CD4-positive, alpha-beta T cell treated with Interleukin-17A for 4 hours (primary cell): Measurements from ENCODE around the gene ZNF335.

Experiments used
- DNase-seq: peaks from one replicate; pipeline ENCODE4 v3.0.0-alpha.2; 2020; ENCODE audit warnings: mixed read lengths

The ZNF335 gene, protein sequence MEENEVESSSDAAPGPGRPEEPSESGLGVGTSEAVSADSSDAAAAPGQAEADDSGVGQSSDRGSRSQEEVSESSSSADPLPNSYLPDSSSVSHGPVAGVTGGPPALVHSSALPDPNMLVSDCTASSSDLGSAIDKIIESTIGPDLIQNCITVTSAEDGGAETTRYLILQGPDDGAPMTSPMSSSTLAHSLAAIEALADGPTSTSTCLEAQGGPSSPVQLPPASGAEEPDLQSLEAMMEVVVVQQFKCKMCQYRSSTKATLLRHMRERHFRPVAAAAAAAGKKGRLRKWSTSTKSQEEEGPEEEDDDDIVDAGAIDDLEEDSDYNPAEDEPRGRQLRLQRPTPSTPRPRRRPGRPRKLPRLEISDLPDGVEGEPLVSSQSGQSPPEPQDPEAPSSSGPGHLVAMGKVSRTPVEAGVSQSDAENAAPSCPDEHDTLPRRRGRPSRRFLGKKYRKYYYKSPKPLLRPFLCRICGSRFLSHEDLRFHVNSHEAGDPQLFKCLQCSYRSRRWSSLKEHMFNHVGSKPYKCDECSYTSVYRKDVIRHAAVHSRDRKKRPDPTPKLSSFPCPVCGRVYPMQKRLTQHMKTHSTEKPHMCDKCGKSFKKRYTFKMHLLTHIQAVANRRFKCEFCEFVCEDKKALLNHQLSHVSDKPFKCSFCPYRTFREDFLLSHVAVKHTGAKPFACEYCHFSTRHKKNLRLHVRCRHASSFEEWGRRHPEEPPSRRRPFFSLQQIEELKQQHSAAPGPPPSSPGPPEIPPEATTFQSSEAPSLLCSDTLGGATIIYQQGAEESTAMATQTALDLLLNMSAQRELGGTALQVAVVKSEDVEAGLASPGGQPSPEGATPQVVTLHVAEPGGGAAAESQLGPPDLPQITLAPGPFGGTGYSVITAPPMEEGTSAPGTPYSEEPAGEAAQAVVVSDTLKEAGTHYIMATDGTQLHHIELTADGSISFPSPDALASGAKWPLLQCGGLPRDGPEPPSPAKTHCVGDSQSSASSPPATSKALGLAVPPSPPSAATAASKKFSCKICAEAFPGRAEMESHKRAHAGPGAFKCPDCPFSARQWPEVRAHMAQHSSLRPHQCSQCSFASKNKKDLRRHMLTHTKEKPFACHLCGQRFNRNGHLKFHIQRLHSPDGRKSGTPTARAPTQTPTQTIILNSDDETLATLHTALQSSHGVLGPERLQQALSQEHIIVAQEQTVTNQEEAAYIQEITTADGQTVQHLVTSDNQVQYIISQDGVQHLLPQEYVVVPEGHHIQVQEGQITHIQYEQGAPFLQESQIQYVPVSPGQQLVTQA (N-terminal part only)

DNA sequence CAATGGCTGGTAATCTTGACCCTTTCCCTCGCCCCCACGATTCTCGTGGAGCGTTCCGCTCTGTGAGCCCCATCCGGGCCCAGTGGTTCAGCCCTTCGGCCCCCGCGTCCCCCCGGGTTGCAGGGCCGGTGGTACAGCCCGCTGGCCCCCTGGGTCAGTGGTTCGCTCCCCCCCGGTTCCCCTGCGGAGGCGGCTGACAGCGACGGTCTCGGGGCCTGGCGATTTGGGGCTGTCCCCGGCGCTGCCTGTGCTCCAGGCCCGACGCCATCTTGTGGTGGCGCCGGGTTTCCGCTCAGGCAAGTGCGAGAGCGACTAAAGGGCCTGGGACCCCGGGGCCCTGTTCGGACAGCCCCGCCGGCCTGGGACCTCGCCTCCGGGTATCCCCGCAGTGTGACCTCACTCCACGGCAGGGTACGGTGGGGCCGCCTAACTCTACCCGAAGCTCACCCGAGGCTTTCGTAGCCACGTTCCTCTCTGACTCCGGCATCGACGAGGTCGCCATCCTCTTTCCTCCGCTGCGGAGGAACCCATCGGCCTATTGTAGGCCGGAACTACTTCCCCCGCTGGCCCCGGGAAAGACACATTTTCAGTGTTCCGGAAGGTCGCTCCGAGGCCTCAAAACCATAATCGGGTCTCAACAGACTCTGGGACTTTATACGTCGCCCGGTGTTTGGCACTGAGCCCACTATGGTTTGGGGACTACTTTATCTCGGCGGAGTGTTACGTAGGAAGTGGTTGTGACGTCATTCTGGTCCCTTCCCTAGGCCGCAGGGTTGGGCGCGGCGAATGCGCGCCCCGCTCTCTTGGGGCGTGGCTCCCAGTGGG, at the start of gene ZNF335:
ZNF335 (minus strand) TSS at position 529 of the 825 bp plus-strand sequence. CDS start 793 bp downstream, outside the sequence.
- peak; percentile 95 for DNase-seq

DNA sequence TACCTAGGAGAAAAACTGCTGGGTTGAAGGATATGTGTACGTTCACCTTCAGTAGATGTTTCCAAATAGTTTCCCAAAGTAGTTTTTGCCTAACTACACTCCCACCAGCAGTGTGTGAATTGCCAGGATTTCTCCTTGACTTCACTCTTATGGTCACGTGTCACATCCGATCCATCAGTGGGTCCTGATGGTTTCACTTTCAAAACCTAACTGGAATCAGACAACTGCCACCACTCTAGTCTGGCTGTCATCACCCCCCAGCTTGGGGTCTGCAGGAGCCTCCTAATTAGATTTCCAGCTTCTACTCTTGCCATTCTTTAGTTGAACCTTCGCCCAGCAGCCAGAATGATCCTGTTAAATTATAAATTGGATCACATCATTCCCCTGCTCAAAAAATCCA, 48.6 kb upstream of the ZNF335 start:
- no peak for DNase-seq

DNA sequence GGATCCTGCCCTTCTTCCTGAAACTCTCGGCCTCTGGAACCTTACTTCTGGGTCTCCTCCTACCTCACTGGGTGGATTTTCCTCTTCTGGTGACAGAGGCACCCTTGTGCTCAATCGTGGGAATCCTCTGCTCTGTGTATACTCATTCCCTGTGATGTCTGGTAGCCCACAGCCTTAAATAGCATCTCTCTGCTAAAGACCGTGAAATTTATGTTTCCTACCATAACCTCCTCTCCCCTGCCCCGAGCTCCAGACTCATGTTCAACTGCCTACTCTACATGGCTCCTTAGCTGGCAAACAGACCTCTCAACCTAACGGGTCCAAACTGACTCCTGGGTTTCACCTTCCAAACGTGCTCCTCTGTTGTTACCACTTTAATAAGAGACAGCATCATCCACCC, 46.6 kb upstream of the ZNF335 start:
- no peak for DNase-seq

DNA sequence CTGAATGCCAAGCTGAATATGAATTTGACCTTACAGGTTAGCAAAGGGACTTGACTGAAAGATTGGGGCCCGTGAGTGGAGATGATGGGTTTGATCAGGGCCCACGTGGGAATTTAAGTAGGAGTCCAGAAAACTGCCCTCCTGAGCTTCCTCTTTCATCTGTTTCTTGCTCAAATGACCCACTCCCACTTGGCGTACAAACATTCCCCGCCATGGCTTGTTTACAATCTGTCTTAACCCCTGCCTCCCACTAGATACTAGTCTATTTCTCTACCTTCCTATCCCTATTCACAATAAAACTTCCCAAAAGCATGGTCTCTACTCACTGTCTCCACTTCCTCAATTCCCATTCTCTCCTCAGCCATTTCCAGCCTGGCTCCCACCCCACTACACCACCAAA, 46.1 kb upstream of the ZNF335 start:
- DNase-seq, result no peak

DNA sequence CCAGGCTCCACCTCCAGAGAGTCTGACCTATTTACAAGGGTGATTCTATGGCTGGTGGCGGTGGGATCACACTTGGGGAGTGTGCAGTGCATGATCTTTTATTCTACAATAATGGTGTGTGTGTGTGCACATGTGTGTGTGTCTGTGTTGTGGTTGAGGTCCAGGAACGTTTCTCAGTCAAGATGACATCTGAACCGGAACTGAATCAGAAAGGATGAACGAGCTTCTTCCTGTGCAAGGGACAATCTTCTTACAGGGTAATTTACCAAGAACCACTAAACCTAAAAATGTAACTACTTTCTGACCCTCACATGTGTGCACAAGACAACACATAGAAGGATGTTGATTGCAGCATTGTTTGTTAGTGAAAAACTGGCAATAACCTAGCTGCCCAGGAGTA, 45.3 kb upstream of the ZNF335 start:
- no peak for DNase-seq

DNA sequence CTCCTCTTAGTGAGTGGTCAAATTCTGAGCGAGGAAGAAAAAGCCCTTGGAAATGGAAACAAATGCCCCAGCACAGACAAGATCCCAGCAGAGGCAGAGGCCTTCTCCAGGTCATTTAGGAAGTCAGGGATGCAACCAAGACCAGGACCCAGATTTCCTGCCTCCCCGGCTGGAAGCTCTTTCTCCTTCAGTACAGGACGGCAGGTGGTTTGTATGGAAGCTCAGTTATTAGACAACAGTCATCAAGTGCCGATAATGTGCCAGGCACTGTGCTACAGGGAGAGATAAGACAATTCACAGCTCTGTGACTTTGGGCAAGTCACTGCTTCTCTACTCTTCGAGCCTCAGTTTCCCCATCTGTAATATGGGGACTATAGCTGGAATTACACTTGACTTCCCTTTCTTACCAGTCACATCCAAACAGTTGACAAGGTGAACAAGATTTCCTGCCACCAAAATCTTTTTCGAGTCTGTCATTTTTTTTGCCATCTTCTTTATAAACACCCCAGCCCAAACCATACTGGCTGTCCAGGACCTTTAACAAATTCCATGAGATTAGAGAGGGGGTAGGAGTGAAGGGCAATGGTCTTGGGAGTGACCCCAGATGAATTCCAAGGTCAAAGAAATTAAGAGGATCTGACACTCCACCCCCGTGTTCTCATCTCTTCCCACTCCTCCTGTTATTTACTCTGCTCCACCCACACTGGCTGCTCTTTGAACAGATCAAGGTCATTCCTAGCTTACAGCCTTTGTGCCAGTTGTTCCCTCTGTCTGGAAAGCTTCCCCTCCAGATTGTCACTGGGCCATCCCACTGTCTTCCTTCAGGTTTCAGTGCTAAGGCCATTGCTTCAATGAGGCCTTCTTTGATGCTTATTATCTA, 42.8 kb upstream of the ZNF335 start:
- DNase-seq, result no peak

DNA sequence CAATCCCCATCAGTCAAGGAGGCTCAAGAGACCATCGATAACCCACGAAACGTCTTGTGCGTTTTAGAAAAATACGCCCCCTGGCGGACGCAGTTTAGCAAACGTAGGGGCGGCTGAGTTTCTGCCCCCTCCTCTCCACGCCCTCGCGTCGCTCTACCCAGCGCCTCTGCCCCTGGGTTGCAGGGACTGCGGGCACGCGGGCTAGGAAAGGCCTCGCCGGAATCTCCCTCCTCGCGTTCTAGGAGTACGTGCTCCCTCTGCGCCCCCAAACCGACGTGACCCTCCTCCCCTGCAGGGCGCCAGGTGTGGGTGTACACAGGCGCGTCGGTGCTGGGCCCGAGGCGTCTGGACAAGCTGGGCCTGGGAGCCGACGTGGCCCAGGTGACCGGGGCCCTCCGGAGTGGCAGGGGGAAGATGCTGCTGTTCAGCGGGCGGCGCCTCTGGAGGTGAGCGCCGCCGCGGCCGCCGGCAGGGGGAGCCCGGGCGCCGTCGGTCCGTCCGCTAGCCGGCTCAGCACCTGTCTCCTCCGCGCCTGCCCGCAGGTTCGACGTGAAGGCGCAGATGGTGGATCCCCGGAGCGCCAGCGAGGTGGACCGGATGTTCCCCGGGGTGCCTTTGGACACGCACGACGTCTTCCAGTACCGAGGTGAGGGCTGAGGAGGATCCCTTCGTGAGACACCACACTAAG, 42.0 kb upstream of the ZNF335 start:
- peak; percentile 78 for DNase-seq

DNA sequence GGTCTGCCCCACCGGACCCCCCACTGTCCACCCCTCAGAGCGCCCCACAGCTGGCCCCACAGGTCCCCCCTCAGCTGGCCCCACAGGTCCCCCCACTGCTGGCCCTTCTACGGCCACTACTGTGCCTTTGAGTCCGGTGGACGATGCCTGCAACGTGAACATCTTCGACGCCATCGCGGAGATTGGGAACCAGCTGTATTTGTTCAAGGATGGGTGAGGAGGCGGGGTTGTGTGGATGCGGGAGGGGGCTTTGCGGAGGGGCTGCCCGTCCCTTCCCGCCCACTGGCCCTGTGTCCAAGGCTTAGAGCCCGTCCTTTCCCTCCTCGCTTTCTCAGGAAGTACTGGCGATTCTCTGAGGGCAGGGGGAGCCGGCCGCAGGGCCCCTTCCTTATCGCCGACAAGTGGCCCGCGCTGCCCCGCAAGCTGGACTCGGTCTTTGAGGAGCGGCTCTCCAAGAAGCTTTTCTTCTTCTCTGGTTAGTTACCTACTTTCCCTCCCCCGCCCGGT, 41.4 kb upstream of the ZNF335 start:
- no peak for DNase-seq

DNA sequence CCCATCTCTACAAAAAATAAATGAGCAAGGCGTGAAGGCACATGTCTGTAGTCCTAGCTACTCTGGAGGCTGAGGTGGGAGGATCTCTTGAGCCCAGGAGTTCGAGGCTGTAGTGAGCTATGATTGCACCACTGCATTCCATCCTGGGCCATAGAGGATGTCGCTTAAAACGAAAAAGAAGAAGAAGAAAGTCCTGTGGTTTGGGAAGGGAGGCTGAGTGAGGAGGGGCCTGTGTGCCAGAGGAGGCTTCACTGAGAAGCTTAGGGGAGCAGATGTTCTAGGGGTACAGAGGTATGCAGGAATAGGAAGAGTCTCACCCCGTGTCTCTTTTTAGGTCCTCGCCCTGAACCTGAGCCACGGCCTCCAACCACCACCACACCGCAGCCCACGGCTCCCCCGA, 40.9 kb upstream of the ZNF335 start:
- DNase-seq, result no peak

DNA sequence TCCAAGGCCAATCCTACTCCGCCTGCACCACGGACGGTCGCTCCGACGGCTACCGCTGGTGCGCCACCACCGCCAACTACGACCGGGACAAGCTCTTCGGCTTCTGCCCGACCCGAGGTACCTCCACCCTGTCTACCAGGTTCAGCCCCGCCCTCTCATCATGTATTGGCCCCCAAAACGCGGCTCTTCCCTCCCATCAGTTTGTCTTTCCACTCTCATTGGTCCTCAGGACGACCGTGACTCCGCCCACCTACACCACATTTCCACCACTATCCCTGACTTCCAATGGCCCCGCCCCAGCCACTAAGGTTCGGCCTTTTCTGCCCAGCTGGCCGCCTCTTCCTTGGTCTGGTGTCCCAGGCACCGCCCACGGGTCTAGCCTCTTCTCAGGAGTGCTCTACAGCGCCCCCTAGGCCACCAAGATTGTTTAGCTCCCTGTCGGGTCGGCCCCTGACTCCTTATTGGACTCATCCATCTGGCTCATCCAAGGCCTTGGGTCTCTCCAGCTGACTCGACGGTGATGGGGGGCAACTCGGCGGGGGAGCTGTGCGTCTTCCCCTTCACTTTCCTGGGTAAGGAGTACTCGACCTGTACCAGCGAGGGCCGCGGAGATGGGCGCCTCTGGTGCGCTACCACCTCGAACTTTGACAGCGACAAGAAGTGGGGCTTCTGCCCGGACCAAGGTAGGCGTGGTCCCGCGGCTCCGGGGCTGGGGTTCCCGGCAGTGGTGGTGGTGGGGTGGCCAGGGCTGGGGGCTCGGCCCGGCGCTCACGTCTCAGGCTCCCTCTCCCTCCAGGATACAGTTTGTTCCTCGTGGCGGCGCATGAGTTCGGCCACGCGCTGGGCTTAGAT, 39.9 kb upstream of the ZNF335 start:
- DNase-seq, result peak; percentile 45

DNA sequence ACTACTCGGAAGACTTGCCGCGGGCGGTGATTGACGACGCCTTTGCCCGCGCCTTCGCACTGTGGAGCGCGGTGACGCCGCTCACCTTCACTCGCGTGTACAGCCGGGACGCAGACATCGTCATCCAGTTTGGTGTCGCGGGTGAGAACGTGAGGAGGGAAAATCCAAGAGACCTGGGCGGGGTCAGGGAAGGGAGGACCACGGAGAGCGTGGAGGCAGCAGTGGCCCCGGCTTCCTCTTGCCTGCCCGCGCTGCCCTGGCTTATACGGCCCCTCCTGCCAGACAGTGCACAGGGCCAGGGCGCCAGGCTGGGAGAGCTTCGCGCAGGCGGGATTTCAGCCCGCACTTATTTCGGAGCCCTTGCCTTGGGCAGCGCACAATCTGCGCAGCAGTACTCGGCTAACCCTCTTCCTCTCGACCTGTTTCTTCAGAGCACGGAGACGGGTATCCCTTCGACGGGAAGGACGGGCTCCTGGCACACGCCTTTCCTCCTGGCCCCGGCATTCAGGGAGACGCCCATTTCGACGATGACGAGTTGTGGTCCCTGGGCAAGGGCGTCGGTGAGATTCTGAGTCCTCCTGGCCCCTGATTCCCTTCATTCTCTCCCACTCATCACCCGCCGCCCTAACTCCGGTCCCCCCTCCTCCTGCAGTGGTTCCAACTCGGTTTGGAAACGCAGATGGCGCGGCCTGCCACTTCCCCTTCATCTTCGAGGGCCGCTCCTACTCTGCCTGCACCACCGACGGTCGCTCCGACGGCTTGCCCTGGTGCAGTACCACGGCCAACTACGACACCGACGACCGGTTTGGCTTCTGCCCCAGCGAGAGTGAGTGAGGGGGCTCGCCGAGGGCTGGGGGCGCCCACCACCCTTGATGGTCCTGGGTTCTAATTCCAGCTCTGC, 38.7 kb upstream of the ZNF335 start:
- peak; percentile 52 for DNase-seq

DNA sequence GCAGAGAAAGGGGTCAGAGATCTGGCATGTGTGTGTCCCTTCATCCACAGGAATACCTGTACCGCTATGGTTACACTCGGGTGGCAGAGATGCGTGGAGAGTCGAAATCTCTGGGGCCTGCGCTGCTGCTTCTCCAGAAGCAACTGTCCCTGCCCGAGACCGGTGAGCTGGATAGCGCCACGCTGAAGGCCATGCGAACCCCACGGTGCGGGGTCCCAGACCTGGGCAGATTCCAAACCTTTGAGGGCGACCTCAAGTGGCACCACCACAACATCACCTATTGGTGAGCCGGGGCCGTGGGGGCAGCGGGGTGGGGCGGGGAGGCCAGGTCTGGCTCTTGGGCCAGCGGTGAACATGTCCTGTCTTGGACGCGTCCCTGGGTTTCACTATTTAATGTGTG, 37.8 kb upstream of the ZNF335 start:
- DNase-seq, result no peak

DNA sequence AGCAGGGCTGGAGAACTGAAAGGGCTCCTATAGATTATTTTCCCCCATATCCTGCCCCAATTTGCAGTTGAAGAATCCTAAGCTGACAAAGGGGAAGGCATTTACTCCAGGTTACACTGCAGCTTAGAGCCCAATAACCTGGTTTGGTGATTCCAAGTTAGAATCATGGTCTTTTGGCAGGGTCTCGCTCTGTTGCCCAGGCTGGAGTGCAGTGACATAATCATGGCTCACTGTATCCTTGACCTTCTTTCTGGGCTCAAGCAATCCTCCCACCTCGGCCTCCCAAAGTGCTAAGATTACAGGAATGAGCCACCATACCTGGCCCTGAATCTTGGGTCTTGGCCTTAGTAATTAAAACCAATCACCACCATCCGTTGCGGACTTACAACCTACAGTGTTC, 35.7 kb upstream of the ZNF335 start:
- no peak for DNase-seq

DNA sequence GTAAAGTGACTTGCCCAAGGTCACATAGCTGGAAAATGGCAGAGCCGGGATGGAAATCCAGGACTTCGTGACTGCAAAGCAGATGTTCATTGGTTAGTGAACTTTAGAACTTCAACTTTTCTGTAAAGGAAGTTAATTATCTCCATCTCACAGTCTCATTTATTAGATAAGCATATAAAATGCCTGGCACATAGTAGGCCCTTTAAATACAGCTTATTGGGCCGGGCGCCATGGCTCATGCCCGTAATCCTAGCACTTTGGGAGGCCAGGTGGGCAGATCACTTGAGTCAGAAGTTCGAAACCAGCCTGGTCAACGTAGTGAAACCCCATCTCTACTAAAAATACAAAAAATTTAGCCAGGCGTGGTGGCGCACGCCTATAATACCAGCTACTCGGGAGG, 35.0 kb upstream of the ZNF335 start:
- DNase-seq, result no peak

DNA sequence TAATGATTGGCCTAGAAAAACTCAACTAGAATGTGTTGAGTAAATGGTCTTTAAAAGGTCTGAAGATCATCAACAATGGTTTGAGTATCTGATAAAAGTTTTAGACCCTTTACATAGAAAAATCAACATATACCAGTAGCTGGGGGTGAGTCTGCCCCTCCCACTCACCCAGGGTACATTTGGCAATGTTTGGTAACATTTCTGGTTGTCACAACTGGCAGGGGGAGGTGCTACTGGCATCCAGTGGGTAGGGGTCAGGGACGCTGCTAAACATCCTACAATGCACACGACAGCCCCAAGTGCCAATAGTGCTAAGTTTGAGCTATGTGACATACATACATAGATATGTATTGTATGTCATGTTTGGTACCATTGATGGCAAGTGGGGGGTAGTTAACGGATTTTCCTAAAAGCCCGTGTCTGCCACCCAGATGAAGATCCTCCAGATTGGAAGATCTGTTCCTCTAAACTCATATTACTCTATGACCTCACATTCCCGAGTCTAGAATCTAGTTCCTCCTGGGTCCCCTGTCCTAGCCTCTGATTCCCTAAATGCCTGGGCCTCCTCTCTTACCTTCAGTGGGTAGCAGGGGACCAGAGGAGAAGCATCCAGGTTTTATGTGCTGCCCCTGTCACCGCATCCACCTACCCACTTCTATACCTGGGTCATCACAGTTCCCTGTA, 34.2 kb upstream of the ZNF335 start:
- DNase-seq, result no peak

DNA sequence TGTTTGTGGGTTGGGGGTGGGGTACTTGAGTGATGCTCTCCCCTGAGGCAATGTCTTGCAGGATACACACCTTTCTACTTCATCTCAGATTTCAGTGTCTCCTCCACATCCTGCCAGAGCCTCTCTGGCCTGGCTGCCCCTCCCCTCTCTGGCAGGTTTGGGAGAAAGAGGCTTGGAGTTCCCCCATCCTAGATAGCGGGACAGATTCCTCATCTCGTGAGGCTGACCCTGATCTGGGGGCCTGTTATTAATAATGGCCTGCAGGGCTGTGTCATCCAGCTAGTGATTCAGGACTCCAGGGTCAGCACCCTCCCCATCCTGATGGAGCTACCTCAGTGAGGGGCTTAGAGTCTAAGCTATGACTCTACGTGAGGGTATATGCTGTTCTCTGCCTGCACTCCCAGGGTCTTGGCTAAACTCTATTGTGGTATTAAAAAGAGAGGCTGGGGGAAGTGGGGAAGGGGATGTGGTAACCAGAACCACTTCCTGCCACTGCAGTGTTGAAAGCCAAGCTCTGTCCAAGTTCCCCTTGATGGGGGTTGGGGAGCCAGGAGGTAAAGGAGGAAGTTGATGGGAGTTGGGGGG, 33.0 kb upstream of the ZNF335 start:
- peak; percentile 53 for DNase-seq

DNA sequence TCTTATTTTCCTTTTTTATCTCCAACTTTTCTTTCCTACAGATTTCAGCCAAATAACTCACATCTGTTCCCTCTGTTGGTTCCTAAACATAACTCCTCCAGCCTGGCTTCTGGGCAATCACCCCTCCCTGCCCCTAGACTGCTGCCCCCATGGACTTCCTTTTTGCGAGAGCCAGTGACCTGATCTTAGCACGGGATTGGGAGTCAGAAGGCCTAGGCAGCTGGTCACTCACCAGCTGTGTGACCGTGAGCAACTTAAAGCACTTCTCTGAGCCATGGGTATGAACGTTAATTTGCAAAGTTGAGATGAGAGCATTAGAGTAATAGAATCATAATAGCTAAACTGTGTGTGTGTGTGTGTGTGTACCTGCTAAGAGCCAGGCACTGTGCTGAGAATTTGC, 32.2 kb upstream of the ZNF335 start:
- no peak for DNase-seq
